Trophoblast cell (in vitro differentiated cells and primary cell): Measurements from ENCODE around the gene NPW.

ENCODE experiments used
- DNase-seq, 2 donors: peaks; one replicate each; pipeline ENCODE4 v3.0.0-alpha.2; 2016
- H2AFZ ChIP-seq: 2 replicates; pipeline ENCODE4 v1.6.1; 2013; ENCODE audit warnings: low read length, moderate library complexity, mild to moderate bottlenecking; ENCODE audit not compliant: insufficient read depth, poor library complexity
- H2AK5ac ChIP-seq: 2 replicates; pipeline ENCODE4 v1.6.1; 2013; ENCODE audit warnings: mild to moderate bottlenecking, low read length
- H2BK120ac ChIP-seq: 2 replicates; pipeline ENCODE4 v1.6.1; 2013; ENCODE audit warnings: low read length, mild to moderate bottlenecking, moderate library complexity; ENCODE audit not compliant: insufficient read depth, poor library complexity
- H2BK12ac ChIP-seq: 2 replicates; pipeline ENCODE4 v1.6.1; 2013; ENCODE audit warnings: mild to moderate bottlenecking, low read length, moderate library complexity
- H2BK5ac ChIP-seq: 2 replicates; pipeline ENCODE4 v1.6.1; 2013; ENCODE audit warnings: low read length, low read depth, moderate library complexity, mild to moderate bottlenecking; ENCODE audit not compliant: poor library complexity
- H3K14ac ChIP-seq: 2 replicates; pipeline ENCODE4 v1.6.1; 2013; ENCODE audit warnings: mild to moderate bottlenecking, low read length
- H3K18ac ChIP-seq: 2 replicates; pipeline ENCODE4 v1.6.1; 2013; ENCODE audit warnings: mild to moderate bottlenecking, low read length
- H3K23ac ChIP-seq: 2 replicates; pipeline ENCODE4 v1.6.1; 2013; ENCODE audit warnings: low read length
- H3K27ac ChIP-seq: 2 replicates; pipeline ENCODE4 v1.5.1; 2013; ENCODE audit warnings: low read depth, mild to moderate bottlenecking, inconsistent platforms, low read length, moderate library complexity
- H3K27me3 ChIP-seq: 2 replicates; pipeline ENCODE4 v1.6.1; 2013; ENCODE audit warnings: inconsistent platforms, mild to moderate bottlenecking, low read length, moderate library complexity; ENCODE audit not compliant: insufficient read depth
- H3K36me3 ChIP-seq, 2 experiments: 1 replicate in 1 of 2; 2 replicates in 1 of 2; pipeline ENCODE4 v1.6.1; 2013; ENCODE audit warnings: low read length in 2 of 2, mild to moderate bottlenecking in 2 of 2, moderate library complexity in 1 of 2; ENCODE audit not compliant: insufficient read depth in 2 of 2, control insufficient read depth in 1 of 2
- H3K4ac ChIP-seq: 2 replicates; pipeline ENCODE4 v1.6.1; 2013; ENCODE audit warnings: low read depth, mild to moderate bottlenecking, low read length, moderate library complexity
- H3K4me1 ChIP-seq, 2 experiments: 1 replicate in 1 of 2; 2 replicates in 1 of 2; pipeline ENCODE4 v1.6.1; 2013; ENCODE audit warnings: low read length in 2 of 2, mild to moderate bottlenecking in 2 of 2, moderate library complexity in 1 of 2; ENCODE audit not compliant: insufficient read depth in 2 of 2, control insufficient read depth in 1 of 2
- H3K4me2 ChIP-seq: 2 replicates; pipeline ENCODE4 v1.6.1; 2013; ENCODE audit warnings: inconsistent platforms, mild to moderate bottlenecking, low read length, moderate library complexity
- H3K4me3 ChIP-seq: 2 replicates; pipeline ENCODE4 v1.5.1; 2013; ENCODE audit warnings: mild to moderate bottlenecking, low read depth, low read length, inconsistent platforms
- H3K79me1 ChIP-seq: one replicate; pipeline ENCODE4 v1.6.1; 2013; ENCODE audit warnings: low read length
- H3K79me2 ChIP-seq: 2 replicates; pipeline ENCODE4 v1.6.1; 2013; ENCODE audit warnings: low read length, mild to moderate bottlenecking; ENCODE audit not compliant: control insufficient read depth, insufficient read depth, poor library complexity
- H3K9ac ChIP-seq: 2 replicates; pipeline ENCODE4 v1.6.1; 2013; ENCODE audit warnings: mild to moderate bottlenecking, low read length
- H3K9me3 ChIP-seq: 2 replicates; pipeline ENCODE4 v1.6.1; 2013; ENCODE audit warnings: low read depth, mild to moderate bottlenecking, control low read depth, inconsistent platforms, low read length; ENCODE audit not compliant: insufficient read depth
- H4K12ac ChIP-seq: 2 replicates; pipeline ENCODE4 v1.6.1; 2013; ENCODE audit warnings: low read depth, mild to moderate bottlenecking, low read length, moderate library complexity
- H4K8ac ChIP-seq: 2 replicates; pipeline ENCODE4 v1.6.1; 2013; ENCODE audit warnings: low read depth, mild to moderate bottlenecking, low read length, moderate library complexity
- H4K91ac ChIP-seq: one replicate; pipeline ENCODE4 v1.6.1; 2013; ENCODE audit warnings: low read depth, mild to moderate bottlenecking, low read length, moderate library complexity
- WGBS: extraction: QIAGEN DNeasy Blood & Tissue Kit; methylation state at CpG from one replicate; pipeline ENCODE4 v1.1.7; 2013; ENCODE audit warnings: missing lambda C conversion rate; ENCODE audit not compliant: insufficient read length, insufficient coverage; ENCODE audit errors: extremely low coverage; 5-methylcytosine and 5-hydroxymethylcytosine counted together

Gene NPW

DNA sequence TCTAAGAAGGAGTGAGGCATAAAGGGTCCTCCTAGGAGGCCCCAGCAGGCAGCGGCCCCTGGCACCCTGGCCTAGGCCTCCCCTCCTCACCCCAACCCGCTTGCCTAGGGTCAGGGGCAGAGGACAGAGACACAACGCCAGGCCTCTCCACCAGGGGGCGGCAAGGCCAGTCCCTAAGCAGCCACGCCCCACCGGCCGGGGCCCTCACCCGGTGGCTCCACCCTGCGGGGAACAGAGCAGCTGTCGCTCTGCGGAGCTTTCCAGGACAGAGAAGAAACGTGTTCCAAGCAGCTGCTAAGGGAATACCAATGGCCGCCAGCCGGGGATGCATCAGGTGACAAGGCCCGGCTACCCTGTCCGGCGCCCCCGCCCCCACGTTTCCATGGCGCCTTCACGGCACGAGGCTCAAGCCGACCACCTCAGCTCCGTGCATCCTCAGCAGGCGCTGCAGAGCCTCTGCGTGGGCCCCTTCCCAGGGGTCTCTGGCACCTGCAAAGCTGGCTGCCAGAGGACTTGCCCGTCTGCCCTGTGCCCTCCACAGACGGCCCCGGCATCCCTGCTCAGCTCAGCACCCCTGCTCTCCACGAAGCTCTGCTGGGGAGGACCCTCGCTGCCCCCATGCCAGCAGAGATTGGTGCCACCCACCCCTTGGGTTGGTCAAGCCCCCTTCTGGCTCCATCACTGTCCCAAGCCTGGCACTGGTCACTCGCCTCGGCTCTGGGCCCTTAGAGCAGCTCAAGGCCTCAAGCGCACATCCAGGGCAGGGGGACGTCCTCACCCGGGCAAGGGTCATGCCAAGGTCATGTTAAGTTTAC lies 15.6 kb upstream of the NPW start:
- H3K9ac ChIP-seq, result no peak overlapping the region
- H3K79me2 ChIP-seq, result peaks cover 6% of the 10 kb centered on the region
- no peak overlapping the region for H3K18ac ChIP-seq
- peaks cover 8 to 20% of the 10 kb centered on the region in 2 experiments for H3K4me1 ChIP-seq
- H2AK5ac ChIP-seq, result no peak overlapping the region
- H2AFZ ChIP-seq, result no peak overlapping the region
- peak overlapping the region; percentile 7 for H4K8ac ChIP-seq
- no peak overlapping the region for H3K23ac ChIP-seq
- no peaks in the 10 kb centered on the region for H3K79me1 ChIP-seq
- DNase-seq, result peak; percentile 90 to 91
- H3K27me3 ChIP-seq, result no peaks in the 10 kb centered on the region
- no peak overlapping the region for H4K91ac ChIP-seq
- H3K4me2 ChIP-seq, result peak overlapping the region; percentile 25
- H3K4ac ChIP-seq, result no peak overlapping the region
- no peak overlapping the region for H2BK12ac ChIP-seq
- no peak overlapping the region for H3K14ac ChIP-seq
- H3K4me3 ChIP-seq, result no peak overlapping the region
- no CpG with 5 or more reads among the region's 36 CpGs for WGBS
- no peak overlapping the region for H2BK120ac ChIP-seq
- H3K9me3 ChIP-seq, result peaks cover 1% of the 10 kb centered on the region
- H3K27ac ChIP-seq, result no peak overlapping the region
- H4K12ac ChIP-seq, result no peak overlapping the region
- H3K36me3 ChIP-seq, result peaks cover 51 to 54% of the 10 kb centered on the region in 2 experiments
- H2BK5ac ChIP-seq, result no peak overlapping the region

DNA sequence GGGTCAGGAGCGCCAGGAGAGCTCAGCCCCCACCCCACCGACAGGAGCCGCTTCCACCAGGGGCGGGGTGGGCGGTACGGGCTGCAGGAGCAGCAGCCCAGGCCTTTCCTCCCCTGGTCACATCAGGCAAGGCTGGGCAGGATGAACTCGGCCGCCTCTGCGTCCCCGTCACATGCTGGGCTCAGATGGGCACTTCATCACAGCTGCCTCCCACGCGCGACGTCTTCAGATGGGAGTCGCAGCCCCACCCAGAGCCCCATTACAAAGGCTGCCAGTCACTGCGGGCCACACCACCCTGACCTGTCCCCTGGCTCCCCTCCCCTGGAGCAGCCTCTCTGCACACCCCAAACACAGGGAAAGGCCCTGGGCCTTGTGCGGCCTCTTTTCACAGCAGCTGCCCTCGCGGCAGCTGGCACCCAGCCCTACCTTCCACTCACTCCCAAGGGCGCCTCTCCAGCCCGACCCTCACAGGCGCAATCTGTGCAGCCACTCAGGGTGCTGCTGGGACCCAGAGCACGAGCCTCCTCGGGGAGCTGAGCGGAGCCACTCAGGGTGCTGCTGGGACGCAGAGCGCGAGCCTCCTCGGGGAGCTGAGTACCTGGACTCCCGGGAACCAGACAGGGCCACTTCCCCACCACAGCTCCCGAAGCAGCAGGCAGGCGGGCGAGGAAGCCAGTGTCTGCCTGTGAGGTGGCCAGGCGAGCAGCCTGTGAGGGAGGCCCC lies 14.6 kb upstream of the NPW start:
- no peak overlapping the region for H4K91ac ChIP-seq
- no peak overlapping the region for H2AFZ ChIP-seq
- H3K4me2 ChIP-seq, result no peak overlapping the region
- peaks cover 1% of the 10 kb centered on the region for H3K9me3 ChIP-seq
- no peak overlapping the region for H3K18ac ChIP-seq
- H3K23ac ChIP-seq, result no peak overlapping the region
- H3K79me2 ChIP-seq, result peaks cover 13% of the 10 kb centered on the region
- no peak overlapping the region for H4K8ac ChIP-seq
- H2AK5ac ChIP-seq, result no peak overlapping the region
- no peak overlapping the region for H3K4ac ChIP-seq
- peaks cover 7% of the 10 kb centered on the region for H3K79me1 ChIP-seq
- H4K12ac ChIP-seq, result no peak overlapping the region
- H3K27me3 ChIP-seq, result no peaks in the 10 kb centered on the region
- no peak for DNase-seq
- H3K36me3 ChIP-seq, result peaks cover 42 to 45% of the 10 kb centered on the region in 2 experiments
- no peak overlapping the region for H2BK12ac ChIP-seq
- H2BK120ac ChIP-seq, result no peak overlapping the region
- WGBS, result no CpG with 5 or more reads among the region's 34 CpGs
- H3K14ac ChIP-seq, result no peak overlapping the region
- peaks cover 8 to 20% of the 10 kb centered on the region in 2 experiments for H3K4me1 ChIP-seq
- H3K9ac ChIP-seq, result no peak overlapping the region
- no peak overlapping the region for H2BK5ac ChIP-seq
- no peak overlapping the region for H3K4me3 ChIP-seq
- no peak overlapping the region for H3K27ac ChIP-seq

DNA sequence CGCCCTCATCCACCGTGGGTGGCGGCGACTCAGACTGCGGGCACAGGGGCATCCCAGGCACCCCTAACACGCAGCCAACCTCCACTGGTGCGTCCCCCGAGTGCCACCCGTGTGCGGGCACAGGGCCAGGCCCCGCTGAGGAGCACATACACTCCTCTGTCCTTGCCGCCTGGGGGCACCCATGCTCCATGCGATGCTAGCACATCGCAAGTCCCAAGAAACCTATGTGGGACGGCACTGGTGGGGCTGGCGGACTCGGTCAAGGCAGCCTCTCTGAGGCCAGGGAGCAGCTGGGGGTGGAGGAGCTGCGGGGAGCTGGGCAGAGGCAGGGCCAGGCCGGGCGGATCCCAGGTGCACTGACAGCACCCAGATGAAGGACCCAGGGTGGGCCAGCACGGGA lies 13.9 kb upstream of the NPW start:
- no peak overlapping the region for H4K8ac ChIP-seq
- H3K79me1 ChIP-seq, result peaks cover 7% of the 10 kb centered on the region
- H3K4me2 ChIP-seq, result no peak overlapping the region
- no peak overlapping the region for H3K18ac ChIP-seq
- H3K14ac ChIP-seq, result no peak overlapping the region
- no peak overlapping the region for H3K27ac ChIP-seq
- H3K27me3 ChIP-seq, result no peaks in the 10 kb centered on the region
- no peak for DNase-seq
- H3K23ac ChIP-seq, result no peak overlapping the region
- H2AK5ac ChIP-seq, result no peak overlapping the region
- H3K79me2 ChIP-seq, result peaks cover 13% of the 10 kb centered on the region
- H2BK5ac ChIP-seq, result no peak overlapping the region
- no peak overlapping the region for H3K9ac ChIP-seq
- no peak overlapping the region for H2AFZ ChIP-seq
- H2BK12ac ChIP-seq, result no peak overlapping the region
- peaks cover 1% of the 10 kb centered on the region for H3K9me3 ChIP-seq
- H3K4me3 ChIP-seq, result no peak overlapping the region
- no peak overlapping the region for H2BK120ac ChIP-seq
- WGBS, result no CpG with 5 or more reads among the region's 21 CpGs
- H4K12ac ChIP-seq, result no peak overlapping the region
- peaks cover 13 to 25% of the 10 kb centered on the region in 2 experiments for H3K4me1 ChIP-seq
- peaks cover 36 to 39% of the 10 kb centered on the region in 2 experiments for H3K36me3 ChIP-seq
- H3K4ac ChIP-seq, result no peak overlapping the region
- H4K91ac ChIP-seq, result no peak overlapping the region

DNA sequence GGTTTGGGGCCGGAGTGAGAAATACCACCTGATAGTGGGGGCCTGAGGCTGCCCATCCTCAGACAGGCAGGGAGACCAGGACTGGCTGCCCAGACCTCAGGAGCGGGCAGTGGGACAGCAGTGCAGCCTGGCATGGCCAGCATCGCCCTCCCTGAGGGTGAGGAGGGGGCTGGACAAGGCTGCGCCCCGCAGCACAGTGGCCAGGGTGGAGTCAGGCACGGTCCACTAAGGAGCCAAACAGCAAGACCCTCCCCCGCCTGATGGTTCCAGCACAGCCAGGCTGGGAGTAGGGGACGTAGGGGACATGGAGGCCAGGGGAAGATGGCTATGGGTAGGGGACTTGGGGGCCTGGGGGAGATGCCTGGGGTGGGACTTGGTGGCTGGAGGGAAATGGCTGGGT lies 13.3 kb upstream of the NPW start:
- Histone ChIP-seq H2AFZ (no peak overlapping the region), H2BK120ac (no peak overlapping the region), H2AK5ac (no peak overlapping the region), H4K91ac (no peak overlapping the region), H3K9me3 (peaks cover 1% of the 10 kb centered on the region), H4K8ac (no peak overlapping the region), H4K12ac (no peak overlapping the region), H3K79me2 (peaks cover 13% of the 10 kb centered on the region), H3K36me3 (peaks cover 30 to 32% of the 10 kb centered on the region in 2 experiments), H3K18ac (peak overlapping the region; percentile 15), H3K27me3 (no peaks in the 10 kb centered on the region), H3K9ac (no peak overlapping the region), H2BK12ac (no peak overlapping the region), H3K27ac (no peak overlapping the region), H3K4me3 (no peak overlapping the region), H3K4ac (peak overlapping the region; percentile 41), H3K23ac (no peak overlapping the region), H3K79me1 (peaks cover 7% of the 10 kb centered on the region), H3K4me2 (no peak overlapping the region), H3K14ac (no peak overlapping the region), H2BK5ac (no peak overlapping the region), H3K4me1 (peaks cover 13 to 26% of the 10 kb centered on the region in 2 experiments)
- no peak for DNase-seq
- no CpG with 5 or more reads among the region's 8 CpGs for WGBS
